ENCODE data around the gene USP24. TPM values are rescaled to one million over a fixed set of nuclear protein-coding genes. Genes with fewer than 3 reads are reported as not detected.

USP24 gene
- total and polyA plus RNA-seq, 12 donors, result 11.3 to 45.1 (median 25.9) TPM

DNA sequence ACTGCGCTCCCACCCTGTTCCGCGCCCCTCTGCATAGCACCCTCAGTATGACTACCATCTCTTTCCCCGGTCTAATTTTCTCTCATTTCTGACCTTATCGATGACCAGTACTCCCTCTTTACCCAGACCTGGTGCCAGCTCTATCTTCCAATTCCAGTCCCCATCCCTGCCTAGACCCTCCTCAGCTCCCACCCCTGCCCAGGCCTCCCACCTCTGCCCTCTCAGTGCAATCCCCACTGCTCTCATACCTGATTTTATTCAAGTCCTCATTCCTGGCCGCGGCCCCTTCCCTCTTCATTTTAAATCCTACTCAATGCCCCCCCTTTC lies 1.3 kb downstream of the USP24 start:
- WGBS, 4 donors, result 26 to 40% (median 32%) methylated on average over 7 of the region's 7 CpGs
- Histone ChIP-seq H3K4me3 (peak overlapping the region in 2 of 4 donors; percentile 68 to 94), H3K4me1 (replicated peaks in 1 of 2) (peaks cover 33 to 51% of the 10 kb centered on the region in 2 donors), H3K27ac (peak overlapping the region in 4 of 5 donors; percentile 30 to 96 (median 90)), H3K9me3 (replicated peaks in 1 of 3) (no peaks in the 10 kb centered on the region), H3K36me3 (replicated peaks in 1 of 2) (no peaks in the 10 kb centered on the region), H3K27me3 (no peaks in the 10 kb centered on the region)
- peak in 1 of 7 donors; percentile 22 for DNase-seq
- no peak for TF ChIP-seq POLR2A (IDR thresholded peaks at IDR 0.05)
- TF ChIP-seq, protein P1, sequence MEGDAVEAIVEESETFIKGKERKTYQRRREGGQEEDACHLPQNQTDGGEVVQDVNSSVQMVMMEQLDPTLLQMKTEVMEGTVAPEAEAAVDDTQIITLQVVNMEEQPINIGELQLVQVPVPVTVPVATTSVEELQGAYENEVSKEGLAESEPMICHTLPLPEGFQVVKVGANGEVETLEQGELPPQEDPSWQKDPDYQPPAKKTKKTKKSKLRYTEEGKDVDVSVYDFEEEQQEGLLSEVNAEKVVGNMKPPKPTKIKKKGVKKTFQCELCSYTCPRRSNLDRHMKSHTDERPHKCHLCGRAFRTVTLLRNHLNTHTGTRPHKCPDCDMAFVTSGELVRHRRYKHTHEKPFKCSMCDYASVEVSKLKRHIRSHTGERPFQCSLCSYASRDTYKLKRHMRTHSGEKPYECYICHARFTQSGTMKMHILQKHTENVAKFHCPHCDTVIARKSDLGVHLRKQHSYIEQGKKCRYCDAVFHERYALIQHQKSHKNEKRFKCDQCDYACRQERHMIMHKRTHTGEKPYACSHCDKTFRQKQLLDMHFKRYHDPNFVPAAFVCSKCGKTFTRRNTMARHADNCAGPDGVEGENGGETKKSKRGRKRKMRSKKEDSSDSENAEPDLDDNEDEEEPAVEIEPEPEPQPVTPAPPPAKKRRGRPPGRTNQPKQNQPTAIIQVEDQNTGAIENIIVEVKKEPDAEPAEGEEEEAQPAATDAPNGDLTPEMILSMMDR (IDR thresholded peaks at IDR 0.05), result no peak
- intact Hi-C loops (cut with DNase I), result no loop called here

DNA sequence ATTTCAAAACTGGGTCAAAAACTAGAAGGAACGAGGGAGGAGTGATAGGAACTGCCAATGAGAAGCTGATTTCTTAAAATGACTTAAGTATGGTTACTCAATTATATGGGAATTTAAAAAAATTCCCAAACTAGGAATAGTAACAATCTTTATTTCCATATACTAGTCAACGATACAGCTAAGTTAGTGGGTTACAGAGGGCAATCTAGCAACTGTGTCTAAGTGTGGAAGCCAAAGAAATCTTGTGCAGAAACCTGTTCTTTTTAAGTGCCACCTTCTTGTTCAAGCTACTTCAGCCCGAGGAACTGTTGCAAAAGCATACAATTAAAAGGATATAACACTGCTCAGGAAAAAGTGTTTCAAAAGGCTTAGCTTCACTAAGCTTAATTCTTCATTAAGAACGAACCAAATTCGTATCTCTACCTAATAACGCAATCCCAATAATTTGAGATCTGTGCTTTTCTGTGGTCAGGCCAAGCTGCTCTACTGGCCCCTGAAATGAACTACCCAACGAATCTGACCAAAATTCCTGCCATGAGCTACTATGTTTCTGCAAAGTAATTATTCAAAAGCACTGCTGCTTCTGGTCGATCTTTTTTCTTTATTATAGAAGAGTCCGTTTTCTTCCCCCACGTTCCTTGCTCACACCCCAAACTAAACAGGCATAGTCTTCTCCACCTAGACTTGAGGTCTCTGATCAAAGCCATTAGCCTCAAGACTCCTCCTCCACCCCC lies 1.8 kb downstream of the USP24 start:
- H3K36me3 ChIP-seq (replicated peaks in 1 of 2), result no peaks in the 10 kb centered on the region
- peak overlapping the region in 2 of 4 donors; percentile 68 to 94 for H3K4me3 ChIP-seq
- TF ChIP-seq, protein P1 (IDR thresholded peaks at IDR 0.05), result no peak
- TF ChIP-seq POLR2A (IDR thresholded peaks at IDR 0.05), result no peak
- peaks cover 33 to 53% of the 10 kb centered on the region in 2 donors for H3K4me1 ChIP-seq (replicated peaks in 1 of 2)
- H3K27me3 ChIP-seq, result no peaks in the 10 kb centered on the region
- no peak for DNase-seq
- peak overlapping the region in 2 of 5 donors; percentile 93 to 96 for H3K27ac ChIP-seq
- H3K9me3 ChIP-seq (replicated peaks in 1 of 3), result no peaks in the 10 kb centered on the region
- 49 to 54% (median 52%) methylated on average over 10 of the region's 10 CpGs for WGBS, 4 donors
- intact Hi-C loops (cut with DNase I), result no loop called here

DNA sequence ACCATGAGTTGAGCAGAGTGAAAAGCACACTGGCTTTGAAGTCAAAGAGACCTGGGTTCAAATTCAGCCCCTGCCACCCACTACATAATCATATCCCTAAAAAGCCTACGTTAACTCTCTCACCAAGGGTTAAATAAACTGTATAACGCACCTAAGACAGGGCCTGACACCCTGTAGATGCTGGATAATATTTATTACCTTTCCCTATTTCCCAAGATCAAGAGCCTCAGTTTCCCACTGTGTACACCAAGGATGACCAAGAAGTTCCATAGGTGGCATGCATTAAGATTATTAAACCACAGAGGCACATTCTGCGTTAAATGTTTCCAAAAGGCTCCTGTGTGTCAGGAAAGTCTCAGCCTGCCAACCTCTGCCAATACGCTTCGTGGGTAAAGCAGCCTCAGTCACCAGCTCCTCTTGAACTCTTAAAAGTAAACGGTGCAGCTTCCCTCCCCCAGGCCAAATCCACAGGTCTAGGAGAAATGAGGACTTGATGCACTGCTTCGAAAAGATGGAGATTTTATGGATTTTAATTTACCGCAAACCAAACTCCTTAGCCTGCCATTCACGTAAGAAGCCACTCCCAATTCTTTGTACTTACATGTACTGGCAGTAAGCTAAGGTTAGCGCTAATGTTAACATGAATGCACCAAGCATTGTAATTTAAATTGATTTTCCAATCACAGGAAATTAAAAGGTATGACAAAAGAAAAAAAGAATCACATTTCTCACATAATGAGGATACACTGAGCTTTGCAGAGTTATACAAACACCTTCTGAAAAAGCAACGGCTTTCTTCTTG lies 2.6 kb downstream of the USP24 start:
- intact Hi-C loops (cut with DNase I), result no loop called here

DNA sequence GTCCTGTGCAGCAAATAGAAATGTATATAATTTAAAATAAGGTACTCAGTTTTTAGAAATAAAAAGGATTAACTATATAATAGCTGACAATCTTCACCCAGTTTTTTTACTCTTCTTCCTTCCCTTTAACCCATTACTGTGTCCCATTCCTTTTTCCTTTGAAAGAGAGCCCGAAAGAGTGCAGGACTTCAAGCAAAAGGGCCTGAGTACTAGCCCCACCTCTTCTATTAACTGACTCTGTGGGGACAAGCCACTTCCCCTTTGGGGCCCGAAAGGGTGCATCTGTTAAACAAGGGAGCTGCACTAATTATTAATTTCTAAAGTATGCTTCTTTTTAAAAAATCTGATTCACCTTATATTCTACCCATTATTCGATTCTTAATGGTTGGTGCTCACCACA lies 3.3 kb downstream of the USP24 start:
- H3K9me3 ChIP-seq (replicated peaks in 1 of 3), result no peaks in the 10 kb centered on the region
- DNase-seq, result no peak
- 75 to 79% (median 78%) methylated on average over 3 of the region's 3 CpGs for WGBS, 4 donors
- peak overlapping the region in 2 of 5 donors; percentile 3 to 23 for H3K27ac ChIP-seq
- no peak overlapping the region for H3K4me3 ChIP-seq
- TF ChIP-seq, protein P1 (IDR thresholded peaks at IDR 0.05), result no peak
- TF ChIP-seq POLR2A (IDR thresholded peaks at IDR 0.05), result no peak
- intact Hi-C loops (cut with DNase I), result no loop called here
- no peaks in the 10 kb centered on the region for H3K27me3 ChIP-seq
- peaks cover 33 to 64% of the 10 kb centered on the region in 2 donors for H3K4me1 ChIP-seq (replicated peaks in 1 of 2)
- H3K36me3 ChIP-seq (replicated peaks in 1 of 2), result no peaks in the 10 kb centered on the region

More for the DNA sequence above, 2.6 kb downstream of the USP24 start:
- Histone ChIP-seq H3K4me1 (replicated peaks in 1 of 2) (peaks cover 33 to 59% of the 10 kb centered on the region in 2 donors), H3K27ac (peak overlapping the region in 1 of 5 donors; percentile 3), H3K4me3 (peak overlapping the region in 1 of 4 donors; percentile 94), H3K27me3 (no peaks in the 10 kb centered on the region), H3K9me3 (replicated peaks in 1 of 3) (no peaks in the 10 kb centered on the region), H3K36me3 (replicated peaks in 1 of 2) (no peaks in the 10 kb centered on the region)
- DNase-seq, result no peak
- TF ChIP-seq, protein P1 (IDR thresholded peaks at IDR 0.05), result no peak
- TF ChIP-seq POLR2A (IDR thresholded peaks at IDR 0.05), result no peak
- 67 to 76% (median 72%) methylated on average over 11 of the region's 11 CpGs for WGBS, 4 donors
